SU-DHL-6 (cell line): ENCODE data around the gene MCM5.

Experiments
- CTCF ChIP-seq: fragments of 200-600 bp; sonication (generic); IDR thresholded peaks from one replicate; pipeline ENCODE4 v1.5.1; 2017; ENCODE audit warnings: antibody characterized with exemption, mild to moderate bottlenecking, low read length, moderate library complexity; ENCODE audit not compliant: insufficient read depth, poor library complexity, severe bottlenecking
- EZH2phosphoT487 ChIP-seq: fragments of 200-600 bp; sonication (generic), shearing (Covaris generic); conservative IDR thresholded peaks from 2 replicates; pipeline ENCODE4 v1.6.1; 2018; ENCODE audit warnings: mild to moderate bottlenecking, antibody characterized with exemption, low read length, moderate library complexity, mixed read lengths

DNA sequence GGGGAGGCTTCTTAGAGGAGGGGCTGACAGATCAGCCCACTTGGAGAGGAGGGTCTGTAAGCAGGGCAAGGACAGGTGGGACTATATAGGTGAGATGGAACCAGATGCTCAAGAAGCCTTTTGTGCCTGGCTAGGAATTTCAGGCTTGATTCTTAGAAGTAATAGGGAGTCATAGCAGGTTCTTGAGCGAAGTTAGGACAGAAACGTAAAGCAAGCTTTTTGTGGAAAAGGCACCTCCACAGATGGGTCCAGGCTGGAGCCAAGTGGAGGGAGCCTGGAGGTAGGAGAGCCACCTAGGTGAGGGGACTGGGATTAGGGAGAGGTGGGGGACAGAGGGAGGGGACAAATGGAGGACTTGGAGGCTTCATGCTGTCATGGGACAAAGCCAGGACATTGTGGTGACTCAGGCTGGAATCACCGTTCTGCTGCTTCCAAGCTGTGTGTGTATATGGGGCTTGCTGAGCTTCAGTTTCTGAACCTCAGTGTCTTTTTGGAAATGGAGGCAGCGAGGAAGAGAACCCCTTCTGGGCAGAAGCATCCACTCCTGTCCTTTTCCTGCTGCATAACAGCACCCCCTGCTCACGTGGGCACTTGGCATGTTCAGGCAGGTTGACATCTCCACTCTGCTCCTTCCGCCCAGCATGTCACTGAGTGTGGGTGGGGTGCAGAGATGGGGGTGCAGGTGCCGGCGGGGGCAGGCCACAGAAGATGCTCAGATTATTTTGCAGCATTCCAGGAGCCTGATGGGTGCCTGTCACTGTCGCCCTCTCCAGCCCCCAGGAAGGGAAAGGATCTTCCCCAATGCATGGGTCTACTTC lies 58.0 kb downstream of the MCM5 start:
- no peak for TF ChIP-seq CTCF
- no peak for TF ChIP-seq EZH2phosphoT487
